ENCODE data around the gene GAB2. TPM values are rescaled to one million over a fixed set of nuclear protein-coding genes. Genes with fewer than 3 reads are reported as not detected.

GAB2 gene
- total and polyA plus RNA-seq, 9 donors, result 30.9 to 64.6 (median 42.9) TPM

GRCh38 chr11:78310500-78310909 lies 107.1 kb downstream of the GAB2 start:
- WGBS, 3 donors, result 3 to 7% (median 3%) methylated on average over 6 of the region's 6 CpGs
- Histone ChIP-seq H3K4me1 (ENCODE audit: insufficient read depth) (peaks cover 26% of the 10 kb centered on the region), H3K9me3 (no peaks in the 10 kb centered on the region), H3K4me3 (no peak overlapping the region), H3K36me3 (no peaks in the 10 kb centered on the region), H3K27me3 (no peaks in the 10 kb centered on the region), H3K27ac (peak overlapping the region in 1 of 2 donors; percentile 6)
- intact Hi-C loops (cut with DNase I), result no loop called here
- peak; percentile 51 to 67 (median 61) for DNase-seq
- TF ChIP-seq POLR2A (IDR thresholded peaks at IDR 0.05) (no peak), EP300 (IDR thresholded peaks at IDR 0.05) (no peak)
- TF ChIP-seq, protein P1, sequence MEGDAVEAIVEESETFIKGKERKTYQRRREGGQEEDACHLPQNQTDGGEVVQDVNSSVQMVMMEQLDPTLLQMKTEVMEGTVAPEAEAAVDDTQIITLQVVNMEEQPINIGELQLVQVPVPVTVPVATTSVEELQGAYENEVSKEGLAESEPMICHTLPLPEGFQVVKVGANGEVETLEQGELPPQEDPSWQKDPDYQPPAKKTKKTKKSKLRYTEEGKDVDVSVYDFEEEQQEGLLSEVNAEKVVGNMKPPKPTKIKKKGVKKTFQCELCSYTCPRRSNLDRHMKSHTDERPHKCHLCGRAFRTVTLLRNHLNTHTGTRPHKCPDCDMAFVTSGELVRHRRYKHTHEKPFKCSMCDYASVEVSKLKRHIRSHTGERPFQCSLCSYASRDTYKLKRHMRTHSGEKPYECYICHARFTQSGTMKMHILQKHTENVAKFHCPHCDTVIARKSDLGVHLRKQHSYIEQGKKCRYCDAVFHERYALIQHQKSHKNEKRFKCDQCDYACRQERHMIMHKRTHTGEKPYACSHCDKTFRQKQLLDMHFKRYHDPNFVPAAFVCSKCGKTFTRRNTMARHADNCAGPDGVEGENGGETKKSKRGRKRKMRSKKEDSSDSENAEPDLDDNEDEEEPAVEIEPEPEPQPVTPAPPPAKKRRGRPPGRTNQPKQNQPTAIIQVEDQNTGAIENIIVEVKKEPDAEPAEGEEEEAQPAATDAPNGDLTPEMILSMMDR (IDR thresholded peaks at IDR 0.05), result no peak

GRCh38 chr11:78304201-78304600 lies 113.4 kb downstream of the GAB2 start:
- no peak for DNase-seq
- Histone ChIP-seq H3K27ac (no peak overlapping the region), H3K9me3 (no peaks in the 10 kb centered on the region), H3K27me3 (no peaks in the 10 kb centered on the region), H3K4me1 (ENCODE audit: insufficient read depth) (peaks cover 9% of the 10 kb centered on the region), H3K36me3 (no peaks in the 10 kb centered on the region), H3K4me3 (no peak overlapping the region)
- intact Hi-C loops (cut with DNase I), result no loop called here
- TF ChIP-seq, protein P1 (IDR thresholded peaks at IDR 0.05), result no peak
- TF ChIP-seq EP300 (IDR thresholded peaks at IDR 0.05) (no peak), POLR2A (IDR thresholded peaks at IDR 0.05) (no peak)
- 75 to 94% (median 94%) methylated on average over 2 of the region's 2 CpGs for WGBS, 3 donors

GRCh38 chr11:78300108-78300839 lies 117.3 kb downstream of the GAB2 start:
- 91 to 97% (median 95%) methylated on average over 5 of the region's 5 CpGs for WGBS, 3 donors
- H3K9me3 ChIP-seq, result no peaks in the 10 kb centered on the region
- no peak overlapping the region for H3K4me3 ChIP-seq
- DNase-seq, result no peak
- intact Hi-C loops (cut with DNase I), result no loop called here
- H3K27ac ChIP-seq, result no peak overlapping the region
- TF ChIP-seq EP300 (IDR thresholded peaks at IDR 0.05) (no peak), POLR2A (IDR thresholded peaks at IDR 0.05) (no peak)
- TF ChIP-seq, protein P1 (IDR thresholded peaks at IDR 0.05), result no peak
- no peaks in the 10 kb centered on the region for H3K36me3 ChIP-seq
- no peaks in the 10 kb centered on the region for H3K27me3 ChIP-seq
- peaks cover 16% of the 10 kb centered on the region for H3K4me1 ChIP-seq (ENCODE audit: insufficient read depth)

DNA sequence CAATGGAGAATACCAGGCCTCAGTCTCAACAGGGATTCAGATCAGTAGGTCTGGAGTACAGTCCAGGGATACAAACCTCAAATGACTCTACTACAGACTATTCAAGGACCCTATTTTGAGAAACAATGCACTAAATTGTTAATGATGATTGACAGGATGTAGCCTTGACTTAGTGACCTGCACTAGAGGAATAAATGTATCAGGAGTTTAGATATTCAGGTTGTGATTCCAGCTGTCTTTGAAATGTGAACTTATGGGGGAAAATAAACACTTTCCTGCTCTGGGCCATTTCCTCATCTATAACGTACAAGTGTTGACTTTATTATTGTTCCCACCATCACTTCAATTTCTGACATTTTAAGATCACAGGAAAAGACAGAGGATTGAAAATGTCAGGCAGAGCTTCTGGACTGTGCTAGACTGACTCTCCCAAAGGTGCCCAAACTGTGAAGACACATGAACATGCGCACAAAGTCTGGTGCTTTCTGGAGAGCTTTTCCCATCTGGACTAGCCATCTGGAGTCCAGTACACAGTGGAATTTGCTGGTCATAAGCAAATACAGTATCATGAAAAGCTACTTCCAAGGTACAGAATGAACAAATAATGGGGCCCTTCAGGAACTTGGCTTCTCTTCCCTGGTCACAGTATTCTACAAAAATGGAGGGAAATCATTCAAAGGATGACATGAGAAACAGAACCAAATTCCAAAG lies 118.5 kb downstream of the GAB2 start:
- Histone ChIP-seq H3K4me1 (ENCODE audit: insufficient read depth) (peaks cover 10% of the 10 kb centered on the region), H3K27ac (no peak overlapping the region), H3K9me3 (no peaks in the 10 kb centered on the region), H3K36me3 (no peaks in the 10 kb centered on the region), H3K4me3 (no peak overlapping the region), H3K27me3 (no peaks in the 10 kb centered on the region)
- TF ChIP-seq, protein P1 (IDR thresholded peaks at IDR 0.05), result no peak
- TF ChIP-seq POLR2A (IDR thresholded peaks at IDR 0.05) (no peak), EP300 (IDR thresholded peaks at IDR 0.05) (no peak)
- DNase-seq, result no peak
- WGBS, 3 donors, result 91 to 98% (median 94%) methylated on average over 2 of the region's 2 CpGs
- intact Hi-C loops (cut with DNase I), result no loop called here
